ENCODE measurements around the gene PPARA. TPM values are rescaled to one million over a fixed set of nuclear protein-coding genes. Genes with fewer than 3 reads are reported as not detected.

PPARA gene
- 0.90 and 3.3 TPM in 2 replicates for total RNA-seq (2014; rRNA removed; shearing (Covaris generic))
- total RNA-seq (2022), result 10.5 and 16.4 TPM in 2 replicates
- percentile 36 among the genes with signal in this experiment for Bru-seq, nascent RNA
- BruChase-seq, experiment 1, labeled RNA remaining after a 6-hour chase, result percentile 41 among the genes with signal in this experiment
- percentile 39 among the genes with signal in this experiment for BruChase-seq, experiment 2, labeled RNA remaining after a 2-hour chase
- long read RNA-seq, partial matches to known transcripts, result 0 of 7 reads
- long read RNA-seq, other reads (novel, unspliced or antisense), result 4 of 7 reads

DNA sequence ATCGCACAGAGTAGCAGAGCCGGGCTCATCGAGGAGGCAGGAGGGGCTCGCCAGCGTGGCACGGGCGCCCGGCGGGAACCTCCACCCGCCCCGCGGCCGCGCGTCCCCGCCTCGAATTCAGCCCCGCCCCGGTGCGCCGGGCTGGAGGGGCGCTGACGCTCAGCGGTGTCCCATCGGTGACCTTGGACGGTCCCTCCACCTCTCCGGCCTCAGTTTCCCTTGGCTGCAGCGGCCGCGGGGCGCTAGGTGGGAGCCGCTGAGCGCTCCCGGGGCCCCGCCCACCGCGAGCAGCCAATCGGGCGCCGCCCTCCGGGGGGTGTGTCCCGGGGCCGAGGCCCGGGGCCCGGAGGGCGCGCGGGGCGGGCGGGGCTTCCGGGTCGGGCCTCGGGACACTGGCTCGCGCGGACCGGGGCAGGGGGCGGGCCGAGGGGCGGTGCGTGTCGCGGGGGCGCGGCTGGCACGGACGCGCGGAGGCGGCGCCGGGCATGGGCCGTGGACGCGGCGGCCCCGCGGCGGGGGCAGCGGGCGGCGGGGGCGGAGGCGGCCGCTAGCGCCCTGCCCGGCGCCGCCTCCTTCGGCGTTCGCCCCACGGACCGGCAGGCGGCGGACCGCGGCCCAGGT, at the start of gene PPARA:
Gene PPARA (plus strand): TSS at position 493 of the 621 bp plus-strand sequence. CDS start 47,858 bp downstream, outside the sequence.
- peaks cover 16% of the 10 kb centered on the region for H3K4me1 ChIP-seq (ENCODE audit: insufficient read depth, low read length, poor library complexity, severe bottlenecking)
- H3K27ac ChIP-seq (ENCODE audit: low read depth, low read length, poor library complexity, severe bottlenecking), result no peak within 1 kb of the TSS
- H3K4me3 ChIP-seq (ENCODE audit: low read depth, low read length, poor library complexity, severe bottlenecking), result peak within 1 kb of the TSS; percentile 72
- H3K36me3 ChIP-seq (ENCODE audit: insufficient read depth, low read length), result no peaks in the 10 kb centered on the region
- ChIA-PET POLR2A (interaction anchor here (0.6 kb wide), 1 partner anchor 92 kb away, joined by 6 read pairs; no protein-coding TSS in a partner anchor), CTCF (ENCODE audit: unreplicated experiment) (no interaction called here)
- no peaks in the 10 kb centered on the region for H3K9me2 ChIP-seq (ENCODE audit: insufficient read depth, low read length)
- no peaks in the 10 kb centered on the region for H4K20me1 ChIP-seq (ENCODE audit: insufficient read depth, low read length)
- peak; percentile 83 for DNase-seq (ENCODE audit: low spot score)
- H3K9me3 ChIP-seq (ENCODE audit: low read length), result no peaks in the 10 kb centered on the region
- BruUV-seq (replicated peaks), result no TSS peak
- no peaks in the 10 kb centered on the region for H3K79me2 ChIP-seq (ENCODE audit: insufficient read depth, low read depth, low read length)
- TF ChIP-seq, protein P1, sequence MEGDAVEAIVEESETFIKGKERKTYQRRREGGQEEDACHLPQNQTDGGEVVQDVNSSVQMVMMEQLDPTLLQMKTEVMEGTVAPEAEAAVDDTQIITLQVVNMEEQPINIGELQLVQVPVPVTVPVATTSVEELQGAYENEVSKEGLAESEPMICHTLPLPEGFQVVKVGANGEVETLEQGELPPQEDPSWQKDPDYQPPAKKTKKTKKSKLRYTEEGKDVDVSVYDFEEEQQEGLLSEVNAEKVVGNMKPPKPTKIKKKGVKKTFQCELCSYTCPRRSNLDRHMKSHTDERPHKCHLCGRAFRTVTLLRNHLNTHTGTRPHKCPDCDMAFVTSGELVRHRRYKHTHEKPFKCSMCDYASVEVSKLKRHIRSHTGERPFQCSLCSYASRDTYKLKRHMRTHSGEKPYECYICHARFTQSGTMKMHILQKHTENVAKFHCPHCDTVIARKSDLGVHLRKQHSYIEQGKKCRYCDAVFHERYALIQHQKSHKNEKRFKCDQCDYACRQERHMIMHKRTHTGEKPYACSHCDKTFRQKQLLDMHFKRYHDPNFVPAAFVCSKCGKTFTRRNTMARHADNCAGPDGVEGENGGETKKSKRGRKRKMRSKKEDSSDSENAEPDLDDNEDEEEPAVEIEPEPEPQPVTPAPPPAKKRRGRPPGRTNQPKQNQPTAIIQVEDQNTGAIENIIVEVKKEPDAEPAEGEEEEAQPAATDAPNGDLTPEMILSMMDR (conservative IDR thresholded peaks at IDR 0.05; ENCODE audit: low read length), result no peak
- no peak for TF ChIP-seq EZH2phosphoT487 (IDR thresholded peaks at IDR 0.05; ENCODE audit: borderline replicate concordance, low read depth, low read length)
- intact Hi-C loops (cut with micrococcal nuclease; ENCODE audit: unreplicated experiment), result loop anchor here (1.0 to 5.0 kb wide), 2 partner anchors 87 to 100 kb away; partner anchors contain the start of gene CDPF1
- H3K4me2 ChIP-seq (ENCODE audit: low read length), result peak within 1 kb of the TSS; percentile 100
- peak within 1 kb of the TSS; percentile 90 for H2AFZ ChIP-seq (ENCODE audit: low read length)

- Histone ChIP-seq H3K36me3 (ENCODE audit: insufficient read depth, low read length) (no peaks in the 10 kb centered on the region), H3K9me3 (ENCODE audit: low read length) (no peaks in the 10 kb centered on the region), H3K4me3 (ENCODE audit: low read depth, low read length, poor library complexity, severe bottlenecking) (no peak overlapping the region), H3K4me2 (ENCODE audit: low read length) (no peak overlapping the region), H2AFZ (ENCODE audit: low read length) (no peak overlapping the region), H3K4me1 (ENCODE audit: insufficient read depth, low read length, poor library complexity, severe bottlenecking) (no peaks in the 10 kb centered on the region), H3K79me2 (ENCODE audit: insufficient read depth, low read depth, low read length) (no peaks in the 10 kb centered on the region), H3K27ac (ENCODE audit: low read depth, low read length, poor library complexity, severe bottlenecking) (no peak overlapping the region), H3K9me2 (ENCODE audit: insufficient read depth, low read length) (no peaks in the 10 kb centered on the region), H4K20me1 (ENCODE audit: insufficient read depth, low read length) (no peaks in the 10 kb centered on the region)
- POLR2A ChIA-PET, result no interaction called here
- DNase-seq (ENCODE audit: low spot score), result no peak
- CTCF ChIA-PET (ENCODE audit: unreplicated experiment), result no interaction called here
- BruUV-seq (replicated peaks), result no TSS peak
- TF ChIP-seq, protein P1 (conservative IDR thresholded peaks at IDR 0.05; ENCODE audit: low read length), result no peak
- no peak for TF ChIP-seq EZH2phosphoT487 (IDR thresholded peaks at IDR 0.05; ENCODE audit: borderline replicate concordance, low read depth, low read length)
- intact Hi-C loops (cut with micrococcal nuclease; ENCODE audit: unreplicated experiment), result no loop called here
These were observed 48.2 kb upstream of the PPARA start for GRCh38 chr22:46102159-46102558.

GRCh38 chr22:46102752-46103151, 47.6 kb upstream of the PPARA start:
- Histone ChIP-seq H3K4me3 (ENCODE audit: low read depth, low read length, poor library complexity, severe bottlenecking) (no peak overlapping the region), H3K9me2 (ENCODE audit: insufficient read depth, low read length) (no peaks in the 10 kb centered on the region), H3K36me3 (ENCODE audit: insufficient read depth, low read length) (no peaks in the 10 kb centered on the region), H3K9me3 (ENCODE audit: low read length) (no peaks in the 10 kb centered on the region), H2AFZ (ENCODE audit: low read length) (no peak overlapping the region), H3K27ac (ENCODE audit: low read depth, low read length, poor library complexity, severe bottlenecking) (no peak overlapping the region), H3K4me2 (ENCODE audit: low read length) (no peak overlapping the region), H3K4me1 (ENCODE audit: insufficient read depth, low read length, poor library complexity, severe bottlenecking) (no peaks in the 10 kb centered on the region), H3K79me2 (ENCODE audit: insufficient read depth, low read depth, low read length) (no peaks in the 10 kb centered on the region), H4K20me1 (ENCODE audit: insufficient read depth, low read length) (no peaks in the 10 kb centered on the region)
- TF ChIP-seq, protein P1 (conservative IDR thresholded peaks at IDR 0.05; ENCODE audit: low read length), result no peak
- TF ChIP-seq EZH2phosphoT487 (IDR thresholded peaks at IDR 0.05; ENCODE audit: borderline replicate concordance, low read depth, low read length), result no peak
- DNase-seq (ENCODE audit: low spot score), result no peak
- intact Hi-C loops (cut with micrococcal nuclease; ENCODE audit: unreplicated experiment), result no loop called here
- CTCF ChIA-PET (ENCODE audit: unreplicated experiment), result no interaction called here
- BruUV-seq (replicated peaks), result no TSS peak
- POLR2A ChIA-PET, result no interaction called here
